NK-92 (cell line): ENCODE data around the gene PPFIA3.

Experiments used
- DNase-seq: peaks from one replicate; lab custom pipeline; 2025; ENCODE audit not compliant: unreplicated experiment; lab: John Stamatoyannopoulos, UW

PPFIA3 gene

DNA sequence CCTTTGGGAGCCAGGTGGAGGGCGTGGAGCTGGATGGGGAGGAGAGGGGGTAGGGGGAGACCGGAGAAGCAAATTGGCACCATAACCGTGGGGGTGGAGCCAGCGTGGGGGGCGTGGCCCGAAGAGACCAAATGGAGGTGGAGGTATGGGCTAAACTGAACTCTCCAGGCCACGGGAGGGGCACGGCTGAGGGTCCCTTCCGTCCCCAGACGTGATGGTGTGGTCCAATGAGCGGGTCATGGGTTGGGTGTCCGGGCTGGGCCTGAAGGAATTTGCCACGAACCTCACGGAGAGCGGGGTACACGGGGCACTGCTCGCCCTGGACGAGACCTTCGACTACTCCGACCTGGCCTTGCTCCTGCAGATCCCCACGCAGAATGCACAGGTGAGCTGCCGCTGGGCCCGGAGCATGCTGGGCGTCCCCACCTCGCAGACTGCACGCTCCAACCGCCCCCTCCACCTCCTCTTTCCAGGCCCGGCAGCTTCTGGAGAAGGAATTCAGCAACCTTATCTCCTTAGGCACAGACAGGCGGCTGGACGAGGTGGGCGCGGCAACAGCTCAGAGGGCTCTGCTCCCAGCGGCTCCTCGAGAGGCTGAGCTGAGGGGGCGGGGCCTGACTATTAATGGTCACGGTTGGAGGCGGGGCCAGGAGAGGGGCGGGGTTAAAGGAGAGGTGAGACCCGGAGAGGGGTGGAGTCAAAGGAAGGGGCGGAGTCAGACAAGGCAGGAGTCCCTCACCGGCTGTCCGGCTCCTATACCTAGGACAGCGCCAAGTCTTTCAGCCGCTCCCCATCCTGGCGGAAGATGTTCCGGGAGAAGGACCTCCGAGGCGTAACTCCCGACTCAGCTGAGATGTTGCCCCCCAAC lies 29.7 kb downstream of the PPFIA3 start:
- DNase-seq, result no peak

DNA sequence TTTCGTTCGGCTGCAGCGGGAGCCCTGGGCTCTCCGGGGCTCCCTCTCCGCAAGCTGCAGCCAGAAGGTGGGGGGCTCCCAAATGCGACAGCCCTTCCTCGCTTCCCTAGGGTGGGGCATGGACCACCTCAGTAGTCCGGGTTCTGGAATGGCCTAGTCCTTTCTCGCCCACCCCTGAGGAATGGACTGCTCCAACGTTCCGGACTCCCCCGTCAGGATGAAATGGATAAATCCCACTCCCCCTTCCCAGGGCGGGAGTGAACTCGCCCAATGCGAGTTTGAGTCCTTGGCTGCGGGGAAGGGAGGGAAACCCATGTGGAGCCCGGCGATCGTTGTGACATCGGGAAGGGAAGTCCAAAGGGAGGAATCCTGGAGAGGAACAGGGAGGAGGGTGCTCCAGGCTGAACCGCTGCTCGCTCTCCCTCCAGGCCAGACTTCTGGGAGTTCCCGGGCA lies 30.3 kb downstream of the PPFIA3 start:
- DNase-seq, result no peak

DNA sequence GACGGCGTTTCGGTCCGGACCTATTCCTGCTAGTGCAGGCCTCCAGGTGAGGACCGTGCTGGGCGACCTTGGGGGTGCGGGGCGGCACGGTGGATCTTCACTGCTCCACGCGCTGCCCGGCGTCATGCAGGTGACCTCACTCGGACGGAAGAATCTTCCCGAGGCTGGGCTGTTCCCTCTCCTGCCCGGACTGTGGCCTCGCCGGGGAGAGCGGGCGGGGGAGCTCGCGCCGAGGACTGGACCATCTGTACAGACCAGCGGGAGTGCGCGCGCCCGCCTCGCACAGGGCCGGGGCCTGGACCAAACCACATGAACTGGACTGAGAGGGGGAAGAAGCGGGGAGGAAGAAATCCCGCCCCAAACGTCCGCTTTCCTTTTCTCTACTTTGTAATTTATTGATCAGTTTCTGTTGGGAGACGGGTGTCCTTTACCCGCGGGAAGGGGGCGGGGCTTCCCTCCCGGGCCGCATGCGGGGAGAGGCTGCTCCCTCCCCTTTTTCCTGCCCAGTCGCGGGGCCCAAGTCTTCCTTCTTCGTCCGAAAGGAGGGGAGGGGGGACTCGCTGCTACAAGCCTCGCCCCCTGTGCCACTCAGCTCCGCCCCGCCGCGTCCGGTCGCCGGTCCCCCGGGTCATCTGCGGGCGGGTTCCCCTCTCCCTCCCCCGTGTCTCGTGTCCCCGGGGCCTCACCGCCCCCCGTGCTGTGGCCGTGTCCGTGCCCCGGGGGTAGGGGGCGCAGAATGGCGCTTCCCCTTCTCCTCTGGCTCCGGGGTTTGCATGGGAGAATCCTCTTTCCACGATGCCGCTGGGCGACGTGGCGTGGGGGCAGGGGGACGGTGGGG lies 31.0 kb downstream of the PPFIA3 start:
- DNase-seq, result no peak

DNA sequence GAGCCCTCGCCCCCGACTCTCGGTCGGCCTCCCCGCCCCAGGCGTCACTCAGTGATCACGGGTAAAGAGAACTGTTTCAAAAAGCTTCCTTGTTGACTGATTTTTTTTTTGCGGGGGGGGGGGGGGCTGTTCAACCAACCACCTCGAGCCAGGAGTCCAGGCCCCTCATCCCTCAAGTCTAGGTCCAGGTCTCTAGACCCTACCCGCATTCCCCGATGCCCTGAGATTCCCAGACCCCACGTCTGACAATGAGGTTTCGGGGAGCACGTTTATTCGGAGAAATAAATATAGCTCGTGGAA lies 31.6 kb downstream of the PPFIA3 start:
- DNase-seq, result no peak

DNA sequence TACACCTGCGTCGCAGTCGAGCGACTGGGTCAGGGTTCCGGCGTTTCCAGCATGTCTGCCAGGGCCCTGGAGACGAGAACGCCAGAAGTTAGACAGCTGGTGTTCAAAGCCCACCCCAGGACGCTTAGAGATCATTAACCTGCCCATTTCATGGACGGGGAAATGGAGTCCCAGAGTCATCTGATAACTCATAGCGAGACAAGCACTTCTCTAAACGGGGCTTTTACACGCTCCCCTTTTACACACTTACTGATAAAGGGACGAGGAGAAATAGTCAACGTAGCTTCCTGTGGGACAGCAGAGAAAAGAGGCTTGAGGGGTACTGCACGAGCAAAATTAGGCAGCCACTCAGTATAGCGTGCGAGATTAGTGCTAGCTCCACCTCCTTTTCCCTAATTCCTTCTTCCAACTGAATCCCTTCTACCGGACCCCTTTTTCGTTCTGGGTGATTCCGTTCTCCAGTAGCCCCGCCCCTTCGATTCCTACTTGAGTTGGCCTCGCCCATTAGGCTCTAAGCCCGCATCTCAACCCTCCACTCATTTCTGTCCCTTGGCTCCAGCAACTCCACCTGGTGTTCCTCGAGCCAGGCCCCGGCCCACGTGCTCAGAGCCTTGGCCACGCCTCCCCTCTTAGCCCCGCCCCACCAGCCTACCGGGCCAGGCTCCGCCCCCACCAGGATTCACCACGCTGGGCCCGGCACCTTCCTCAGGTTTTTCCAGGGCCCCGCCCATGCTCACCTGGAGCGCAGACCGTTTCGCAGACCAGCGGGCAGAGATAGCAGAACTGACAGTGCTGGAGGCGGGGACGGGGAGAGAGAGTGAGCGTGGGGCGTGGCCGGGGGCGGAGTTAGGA lies 32.1 kb downstream of the PPFIA3 start:
- DNase-seq, result no peak

DNA sequence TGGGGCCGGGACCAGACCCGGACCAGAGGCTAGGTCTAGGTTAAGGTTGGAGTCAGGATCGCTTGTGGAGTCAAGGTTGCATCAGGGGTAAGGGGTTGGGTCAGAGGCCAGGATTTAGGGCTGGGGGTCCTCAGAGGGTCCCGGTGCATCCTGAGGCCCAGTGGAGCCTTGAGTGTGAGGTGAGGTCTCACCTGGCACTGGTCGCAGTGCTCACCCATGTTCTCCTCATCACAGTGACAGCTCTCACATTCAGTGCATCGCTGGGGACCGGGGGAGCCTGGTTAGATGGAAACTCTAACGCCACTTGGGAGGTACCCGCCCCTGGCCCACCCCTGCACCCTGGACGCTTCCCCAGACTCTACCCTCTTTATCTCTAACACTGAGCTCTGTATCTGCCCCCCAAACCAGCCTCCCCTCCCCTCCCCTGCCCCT lies 32.8 kb downstream of the PPFIA3 start:
- no peak for DNase-seq

DNA sequence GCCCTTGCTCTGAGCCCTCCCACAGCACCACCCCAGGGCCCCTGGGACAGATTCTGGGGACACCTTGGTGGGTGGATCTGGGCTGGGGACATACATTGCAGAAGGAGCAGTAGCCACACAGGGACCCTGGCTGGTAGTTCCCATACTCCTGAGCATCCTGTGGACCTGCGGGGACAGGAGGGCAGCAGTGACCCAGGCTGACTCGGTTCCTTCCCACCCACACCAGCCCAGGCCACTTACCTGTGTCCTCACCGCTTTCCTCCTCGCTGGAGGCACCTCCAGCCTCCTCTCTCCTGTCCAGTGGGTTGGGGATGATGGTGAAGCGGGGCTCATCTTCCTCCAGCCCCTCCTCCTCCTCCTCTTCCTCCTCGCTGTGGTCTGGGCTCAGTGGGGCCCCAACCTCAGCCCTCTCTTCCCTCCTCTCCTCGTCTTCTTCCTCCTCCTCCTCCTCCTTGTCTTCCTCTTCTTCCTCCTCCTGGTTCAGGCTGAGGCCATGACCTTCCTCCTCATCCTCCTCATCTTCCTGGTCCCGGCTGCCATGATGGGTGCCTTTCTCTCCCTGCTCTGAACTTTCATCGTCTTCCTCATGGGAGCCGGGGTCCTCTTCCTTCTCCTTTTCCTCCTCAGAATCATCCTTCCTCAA lies 33.9 kb downstream of the PPFIA3 start:
- DNase-seq, result no peak

DNA sequence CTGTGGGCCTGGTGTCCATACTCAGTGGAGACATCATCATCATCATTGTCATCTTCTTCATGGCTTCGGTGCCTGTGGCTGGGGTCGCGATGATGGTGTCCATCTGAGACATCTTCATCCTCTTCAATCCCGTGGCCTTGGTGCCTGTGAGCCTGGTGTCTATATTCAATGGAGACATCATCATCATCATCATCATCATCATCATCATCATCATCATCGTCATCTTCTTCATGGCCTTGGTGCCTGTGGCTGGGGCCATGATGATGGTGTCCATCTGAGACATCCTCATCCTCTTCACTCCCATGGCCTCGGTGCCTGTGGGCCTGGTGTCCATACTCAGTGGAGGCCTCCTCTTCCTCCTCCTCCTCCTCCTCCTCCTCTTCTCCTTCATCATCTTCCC lies 34.9 kb downstream of the PPFIA3 start:
- DNase-seq, result no peak

DNA sequence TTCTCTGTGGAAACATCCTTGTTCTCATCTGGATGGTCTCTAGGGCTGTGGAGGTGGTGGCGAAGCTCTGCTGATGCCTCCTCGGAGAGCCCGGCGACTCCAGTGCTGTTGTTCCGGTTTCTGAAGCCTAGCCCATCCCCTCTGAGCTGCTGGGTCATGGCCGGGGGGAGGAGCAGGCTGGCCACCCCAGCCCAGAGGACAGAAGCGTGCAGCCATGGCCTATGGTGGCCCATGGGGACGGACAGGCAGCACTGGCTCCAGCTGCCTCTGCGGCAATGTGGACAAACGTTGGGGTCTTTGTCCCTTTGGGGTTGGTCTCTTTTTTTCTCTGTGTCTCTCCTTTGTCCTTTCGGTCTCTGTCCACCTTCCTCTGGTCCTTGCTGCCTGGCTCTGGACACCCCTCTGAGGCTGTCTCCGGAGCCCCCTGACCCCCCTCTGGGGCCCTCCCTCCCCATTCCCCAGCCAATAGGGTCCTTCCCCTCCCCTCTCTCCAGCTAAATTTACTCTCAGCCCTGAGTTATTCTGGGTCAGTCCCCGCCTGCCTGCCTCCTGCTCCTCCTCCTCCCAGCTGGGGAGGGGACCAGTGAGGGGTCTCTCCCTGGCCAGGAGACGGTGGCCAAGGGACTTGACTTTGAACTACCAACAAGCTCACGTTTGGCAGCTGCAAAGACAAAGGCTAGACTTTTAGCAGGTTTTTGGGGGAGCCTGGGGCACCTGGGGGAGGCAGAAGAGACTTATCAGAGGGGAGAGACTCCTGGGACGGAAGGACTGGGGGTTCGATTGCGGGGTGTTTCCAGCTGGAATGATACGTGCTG lies 35.9 kb downstream of the PPFIA3 start, which contains the start of gene HRC:
Gene HRC, minus strand, starts transcription at position 392 of the 815 bp plus-strand sequence. Its CDS starts 159 bp downstream, at position 233.
- no peak for DNase-seq

DNA sequence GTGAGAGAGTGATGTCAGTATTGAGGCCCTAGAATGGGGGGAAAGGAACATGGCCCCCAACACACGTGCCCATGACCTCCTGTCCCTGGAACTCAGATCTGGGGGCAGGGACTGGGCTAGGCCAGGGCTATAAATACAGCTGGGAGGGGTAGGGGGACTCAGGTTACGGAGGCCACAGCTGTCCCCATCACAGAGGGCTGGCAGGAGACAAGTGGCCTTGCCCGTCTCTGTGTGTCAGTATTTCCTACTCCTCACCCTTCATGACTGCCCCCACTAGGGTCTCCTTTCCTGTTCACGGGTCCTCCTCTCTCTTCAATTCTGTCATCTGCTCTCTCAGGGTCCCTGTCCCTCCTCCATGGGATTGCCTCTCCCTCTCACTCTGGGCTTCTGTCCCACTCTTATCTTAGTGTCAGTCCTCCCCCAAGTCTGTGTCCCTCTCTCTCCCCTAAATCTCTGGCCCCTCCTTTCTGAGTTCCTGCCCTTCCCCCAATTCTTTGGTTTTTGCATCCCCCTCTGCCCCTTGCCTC lies 36.5 kb downstream of the PPFIA3 start:
- DNase-seq, result no peak

DNA sequence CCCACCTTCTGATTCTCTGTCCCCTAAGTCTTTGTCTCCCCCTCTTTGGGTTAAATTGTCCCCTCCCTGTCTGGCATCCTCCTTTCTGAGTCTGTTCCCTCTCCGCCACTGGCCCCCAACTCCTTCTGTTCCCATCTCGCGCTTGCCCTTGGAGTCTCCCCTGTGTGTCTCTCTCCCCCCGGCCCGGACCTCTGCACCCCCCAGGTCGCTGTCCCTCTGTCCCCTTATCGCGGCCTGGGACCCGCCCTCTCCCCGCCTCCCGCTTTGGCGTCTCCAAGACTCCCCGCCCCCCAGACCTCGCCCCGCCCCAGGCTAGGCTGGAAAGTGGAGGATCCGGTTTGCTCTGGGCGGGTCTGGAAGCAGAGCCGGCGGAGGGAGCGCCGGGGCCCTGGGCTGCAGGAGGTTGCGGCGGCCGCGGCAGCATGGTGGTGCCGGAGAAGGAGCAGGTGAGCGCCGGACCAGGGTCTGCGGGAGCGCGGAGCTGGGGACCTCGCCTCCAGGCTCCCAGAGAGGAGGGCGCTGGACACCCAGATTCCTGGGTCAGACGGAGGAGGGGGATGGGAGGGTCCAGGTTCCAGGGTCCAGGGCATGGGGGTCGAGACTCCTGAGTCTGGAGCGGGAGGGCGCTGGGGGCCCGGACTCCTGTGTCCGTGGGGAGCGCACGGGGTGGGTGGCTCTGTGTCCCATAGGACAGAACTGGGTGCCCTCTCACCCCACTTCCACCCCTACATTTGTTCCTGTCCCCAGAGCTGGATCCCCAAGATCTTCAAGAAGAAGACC lies 38.3 kb downstream of the PPFIA3 start, which contains the start of gene TRPM4:
Gene TRPM4, plus strand, starts transcription at position 348 of the 780 bp plus-strand sequence. Its CDS starts 75 bp downstream, at position 423.
- DNase-seq, result no peak

DNA sequence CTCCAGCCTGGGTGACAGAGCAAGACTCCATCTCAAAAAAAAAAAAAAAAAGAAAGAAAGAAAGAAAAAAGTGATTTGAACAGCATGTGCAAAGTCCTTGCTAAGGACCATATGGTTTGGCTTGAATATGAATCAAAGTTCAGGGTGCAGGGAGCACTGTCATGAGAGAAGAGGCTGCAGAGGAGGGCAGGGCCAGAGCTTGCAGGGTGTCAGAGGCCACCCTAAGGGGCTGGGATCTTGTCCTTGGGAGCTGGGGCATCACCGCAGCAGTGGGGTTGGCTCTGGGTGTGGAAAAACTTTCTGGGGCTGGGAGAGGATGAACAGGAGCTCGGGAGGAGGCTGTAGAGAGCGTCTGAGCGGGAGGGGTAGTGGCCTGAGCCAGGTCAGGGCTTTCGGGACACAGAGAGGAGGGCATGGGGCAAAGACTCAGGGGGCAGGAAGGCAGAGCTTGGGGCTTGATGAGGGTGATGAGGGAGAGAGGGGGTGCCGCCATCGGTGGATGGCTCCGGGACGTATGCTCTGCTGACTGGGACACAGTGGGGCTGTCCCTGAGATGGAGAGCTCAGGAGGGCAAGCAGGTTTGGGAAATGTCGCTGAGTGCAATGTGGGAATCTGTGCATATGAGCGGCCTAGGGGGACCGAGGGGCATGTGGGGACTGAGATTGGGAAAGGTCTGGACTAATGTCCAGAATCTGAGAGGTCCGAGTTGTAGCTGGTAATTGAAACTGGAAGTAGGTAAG lies 41.3 kb downstream of the PPFIA3 start:
- no peak for DNase-seq

DNA sequence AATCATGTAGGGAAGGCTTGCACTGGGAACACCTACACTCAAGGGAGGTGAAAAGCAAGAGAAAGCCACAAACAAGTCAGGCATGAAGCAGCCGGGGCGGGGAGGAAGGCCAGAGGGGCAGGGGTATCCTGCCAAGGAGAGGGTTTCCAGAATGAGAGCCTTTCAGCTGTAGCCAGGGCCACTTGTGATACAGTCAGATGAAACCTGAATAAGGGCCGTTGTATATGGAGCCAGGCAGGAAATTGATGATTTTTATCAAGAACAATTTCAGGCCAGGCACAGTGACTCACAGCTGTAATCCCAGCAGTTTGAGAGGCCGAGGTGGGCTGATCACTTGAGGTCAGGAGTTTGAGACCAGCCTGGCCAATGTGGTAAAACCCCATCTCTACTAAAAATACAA lies 42.6 kb downstream of the PPFIA3 start:
- no peak for DNase-seq

DNA sequence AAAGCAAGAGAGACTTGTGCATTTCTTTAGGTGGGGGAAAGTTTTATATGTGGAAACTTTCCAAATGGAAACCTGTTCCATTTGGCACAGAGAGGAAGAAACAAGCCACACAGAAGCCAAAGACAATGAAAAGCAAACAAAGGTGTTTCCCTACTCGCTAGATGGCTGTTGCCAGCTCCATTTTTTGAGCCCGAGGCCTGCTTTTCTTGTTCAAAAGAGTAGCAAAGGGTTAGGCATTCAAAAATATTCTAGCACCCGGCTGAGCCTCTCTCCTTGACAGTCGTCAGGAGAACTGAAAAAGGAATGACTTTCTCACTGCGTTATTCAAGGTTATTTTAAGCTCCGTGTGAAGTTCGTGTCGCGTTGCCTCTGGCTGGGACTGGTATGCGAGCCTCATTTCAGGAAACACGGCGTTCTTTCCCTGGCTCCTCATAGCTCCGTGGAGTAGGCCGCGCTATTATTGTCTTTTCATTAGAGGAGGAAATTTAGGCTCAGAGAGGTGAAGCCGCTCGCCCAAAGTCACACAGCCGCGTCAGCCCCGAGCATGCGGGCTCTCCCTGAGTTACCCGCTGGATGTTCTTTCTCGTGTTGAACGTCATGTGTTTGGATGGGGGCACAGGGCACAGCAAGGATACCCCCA lies 45.9 kb downstream of the PPFIA3 start:
- DNase-seq, result no peak

DNA sequence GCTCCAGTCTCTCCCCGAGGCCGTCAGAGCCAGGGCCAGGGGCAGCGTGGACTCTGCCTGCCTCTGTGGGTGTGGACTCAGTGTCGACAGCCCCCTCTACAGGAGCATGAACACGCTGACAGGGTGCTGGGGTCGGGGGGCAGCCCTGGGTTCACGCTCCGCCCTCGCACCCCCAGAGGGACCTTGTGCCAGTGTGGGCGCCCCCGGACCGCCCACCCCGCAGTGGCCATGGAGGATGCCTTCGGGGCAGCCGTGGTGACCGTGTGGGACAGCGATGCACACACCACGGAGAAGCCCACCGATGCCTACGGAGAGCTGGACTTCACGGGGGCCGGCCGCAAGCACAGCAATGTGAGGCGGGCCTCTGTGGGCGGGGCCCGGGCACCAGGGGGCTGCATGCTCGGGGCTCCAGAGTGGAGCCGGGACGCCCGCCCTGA lies 46.5 kb downstream of the PPFIA3 start:
- DNase-seq, result no peak

DNA sequence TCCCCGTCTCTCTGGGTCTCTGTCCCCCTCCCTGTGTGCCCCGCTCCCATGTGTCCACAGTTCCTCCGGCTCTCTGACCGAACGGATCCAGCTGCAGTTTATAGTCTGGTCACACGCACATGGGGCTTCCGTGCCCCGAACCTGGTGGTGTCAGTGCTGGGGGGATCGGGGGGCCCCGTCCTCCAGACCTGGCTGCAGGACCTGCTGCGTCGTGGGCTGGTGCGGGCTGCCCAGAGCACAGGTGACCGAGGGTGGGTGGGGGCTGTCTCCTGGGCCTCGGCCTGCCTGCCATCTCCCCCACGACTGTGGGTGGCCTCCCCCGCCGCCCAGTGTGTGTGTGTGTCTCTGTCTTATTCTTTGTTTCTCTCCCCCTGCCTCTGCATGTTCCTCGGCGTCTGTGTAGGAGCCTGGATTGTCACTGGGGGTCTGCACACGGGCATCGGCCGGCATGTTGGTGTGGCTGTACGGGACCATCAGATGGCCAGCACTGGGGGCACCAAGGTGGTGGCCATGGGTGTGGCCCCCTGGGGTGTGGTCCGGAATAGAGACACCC lies 48.6 kb downstream of the PPFIA3 start:
- no peak for DNase-seq

DNA sequence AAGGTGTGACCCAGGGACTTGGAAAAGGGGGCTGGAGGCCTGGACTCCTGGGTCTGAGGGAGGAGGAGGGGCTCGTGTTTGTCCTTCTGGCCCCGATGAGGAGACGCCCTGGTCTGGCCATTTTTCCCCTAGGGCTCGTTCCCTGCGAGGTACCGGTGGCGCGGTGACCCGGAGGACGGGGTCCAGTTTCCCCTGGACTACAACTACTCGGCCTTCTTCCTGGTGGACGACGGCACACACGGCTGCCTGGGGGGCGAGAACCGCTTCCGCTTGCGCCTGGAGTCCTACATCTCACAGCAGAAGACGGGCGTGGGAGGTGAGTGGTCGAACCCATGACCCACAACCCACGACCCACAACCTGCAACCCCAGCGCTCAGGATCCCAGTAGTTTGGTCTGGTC lies 49.1 kb downstream of the PPFIA3 start:
- no peak for DNase-seq
